ENCODE results near the gene PPP1CB. TPM values are rescaled to one million over a fixed set of nuclear protein-coding genes. Genes with fewer than 3 reads are reported as not detected.
A peak's percentile ranks its signal among the peaks of the same experiment; 100 is the strongest.
"Not testable (repeated sequence)": the region's sequence is repeated elsewhere in the genome, so short reads cannot be mapped to it uniquely, and the experiment has no call there.

The PPP1CB gene
- total RNA-seq, 1 donor from 2014 or later = 461 TPM

GRCh38 chr2:28778392-28778791, 26.8 kb downstream of the PPP1CB start:
- H3K4me1 ChIP-seq = peaks cover 57% of the 10 kb centered on the region
- intact Hi-C loops (cut with micrococcal nuclease) = no loop called here
- no peaks in the 10 kb centered on the region for H3K27me3 ChIP-seq (ENCODE audit: low read depth)
- no peak for TF ChIP-seq CTCF (IDR thresholded peaks at IDR 0.05; ENCODE audit: borderline replicate concordance)
- H3K4me3 ChIP-seq = no peak overlapping the region
- no peak overlapping the region for H3K27ac ChIP-seq (replicated peaks)
- peaks cover 61% of the 10 kb centered on the region for H3K36me3 ChIP-seq
- DNase-seq = no peak
- no peaks in the 10 kb centered on the region for H3K9me3 ChIP-seq (replicated peaks)

DNA sequence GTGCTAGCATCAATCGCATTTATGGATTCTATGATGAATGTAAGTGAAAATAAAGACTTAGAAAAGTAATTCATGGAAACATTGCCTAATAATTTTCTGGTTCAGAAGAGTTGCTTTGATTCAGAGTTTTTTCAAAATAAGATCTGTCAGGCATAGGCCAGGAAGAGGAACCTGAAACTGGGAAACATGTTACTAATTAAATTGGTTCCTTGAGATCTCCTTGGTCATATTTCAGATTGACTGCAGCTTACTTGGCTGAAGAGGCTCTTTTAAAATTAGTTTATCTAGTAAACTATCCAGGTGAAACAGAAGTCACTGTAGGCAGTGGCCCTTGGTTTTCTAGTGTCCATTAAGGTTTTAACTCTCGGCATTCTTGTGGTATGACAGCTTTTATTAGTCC, 27.4 kb downstream of the PPP1CB start:
- no peak overlapping the region for H3K4me3 ChIP-seq
- TF ChIP-seq CTCF (IDR thresholded peaks at IDR 0.05; ENCODE audit: borderline replicate concordance) = no peak
- H3K27ac ChIP-seq (replicated peaks) = peak overlapping the region; percentile 15
- intact Hi-C loops (cut with micrococcal nuclease) = no loop called here
- peaks cover 50% of the 10 kb centered on the region for H3K4me1 ChIP-seq
- DNase-seq = no peak
- H3K36me3 ChIP-seq = peaks cover 67% of the 10 kb centered on the region
- H3K27me3 ChIP-seq (ENCODE audit: low read depth) = no peaks in the 10 kb centered on the region
- no peaks in the 10 kb centered on the region for H3K9me3 ChIP-seq (replicated peaks)

GRCh38 chr2:28780496-28780895, 28.9 kb downstream of the PPP1CB start:
- no peak for TF ChIP-seq CTCF (IDR thresholded peaks at IDR 0.05; ENCODE audit: borderline replicate concordance)
- Histone ChIP-seq H3K4me1 (peaks cover 40% of the 10 kb centered on the region), H3K36me3 (peaks cover 82% of the 10 kb centered on the region), H3K27ac (replicated peaks) (no peak overlapping the region), H3K4me3 (no peak overlapping the region), H3K9me3 (replicated peaks) (no peaks in the 10 kb centered on the region), H3K27me3 (ENCODE audit: low read depth) (no peaks in the 10 kb centered on the region)
- intact Hi-C loops (cut with micrococcal nuclease) = no loop called here
- no peak for DNase-seq

- intact Hi-C loops (cut with micrococcal nuclease) = no loop called here
- no peak for TF ChIP-seq CTCF (IDR thresholded peaks at IDR 0.05; ENCODE audit: borderline replicate concordance)
- Histone ChIP-seq H3K4me1 (peaks cover 20% of the 10 kb centered on the region), H3K4me3 (no peak overlapping the region), H3K36me3 (peaks cover 98% of the 10 kb centered on the region), H3K27me3 (ENCODE audit: low read depth) (no peaks in the 10 kb centered on the region), H3K9me3 (replicated peaks) (no peaks in the 10 kb centered on the region), H3K27ac (replicated peaks) (no peak overlapping the region)
- DNase-seq = no peak
These were observed 30.8 kb downstream of the PPP1CB start for GRCh38 chr2:28782423-28782822.

- H3K4me3 ChIP-seq; DNase-seq; H3K9me3 ChIP-seq (replicated peaks); H3K27ac ChIP-seq (replicated peaks); intact Hi-C loops (cut with micrococcal nuclease); H3K4me1 ChIP-seq; H3K27me3 ChIP-seq (ENCODE audit: low read depth): not testable (repeated sequence)
- H3K36me3 ChIP-seq = peaks cover 98% of the 10 kb centered on the region
These were observed 32.9 kb downstream of the PPP1CB start for GRCh38 chr2:28784570-28784969.

- peaks cover 16% of the 10 kb centered on the region for H3K4me1 ChIP-seq
- H3K36me3 ChIP-seq = peaks cover 87% of the 10 kb centered on the region
- TF ChIP-seq CTCF (IDR thresholded peaks at IDR 0.05; ENCODE audit: borderline replicate concordance) = no peak
- no peaks in the 10 kb centered on the region for H3K27me3 ChIP-seq (ENCODE audit: low read depth)
- peak overlapping the region; percentile 52 for H3K27ac ChIP-seq (replicated peaks)
- intact Hi-C loops (cut with micrococcal nuclease) = no loop called here
- no peak for DNase-seq
- H3K4me3 ChIP-seq = no peak overlapping the region
- peaks cover 32% of the 10 kb centered on the region for H3K9me3 ChIP-seq (replicated peaks)
These were observed 45.0 kb downstream of the PPP1CB start for GRCh38 chr2:28796620-28797019.
